GM12873 (cell line): Measurements from ENCODE around the gene SDHB.

Experiments used
- CTCF ChIP-seq: IDR thresholded peaks from 2 replicates; pipeline ENCODE4 v1.5.1; 2012; ENCODE audit warnings: low read depth, mild to moderate bottlenecking, moderate library complexity, low read length, control low read depth; ENCODE audit not compliant: insufficient read depth; ENCODE audit errors: missing control alignments

Gene SDHB

GRCh38 chr1:17065666-17066065, 11.8 kb upstream of the SDHB start:
- no peak for TF ChIP-seq CTCF

- TF ChIP-seq CTCF: no peak
Observed at GRCh38 chr1:17061892-17062291, 8.1 kb upstream of the SDHB start.

GRCh38 chr1:17061486-17061885, 7.7 kb upstream of the SDHB start:
- TF ChIP-seq CTCF: no peak

GRCh38 chr1:17060306-17060749, 6.5 kb upstream of the SDHB start:
- TF ChIP-seq CTCF: no peak

- TF ChIP-seq CTCF: peak; percentile 89
Observed at GRCh38 chr1:17059391-17060305, 5.8 kb upstream of the SDHB start.

GRCh38 chr1:17056551-17056950, 2.7 kb upstream of the SDHB start:
- no peak for TF ChIP-seq CTCF

- no peak for TF ChIP-seq CTCF
Observed at GRCh38 chr1:17055801-17056200, 2.0 kb upstream of the SDHB start.
